Astrocyte of the spinal cord (primary cell): ENCODE data around the gene ATXN1.

Experiments
- DNase-seq: peaks from one replicate; pipeline ENCODE4 v3.0.0; 2011; ENCODE audit warnings: low read depth, low spot score
- H3K4me3 ChIP-seq: 2 replicates; pipeline ENCODE4 v1.5.1; 2011; ENCODE audit warnings: low read depth, mild to moderate bottlenecking, low read length, moderate library complexity
- in situ Hi-C: cut with HindIII; loops from 2 replicates; pipeline ENCODE4 v1.10.0; 2017; ENCODE audit warnings: low sequenced_read_pairs
- TF ChIP-seq, protein P1 (sequence below): IDR thresholded peaks from 2 replicates; pipeline ENCODE4 v1.5.1; 2012; ENCODE audit warnings: low read depth, mild to moderate bottlenecking, low read length, inconsistent platforms

The ATXN1 gene

GRCh38 chr6:16700202-16700915 lies 60.9 kb downstream of the ATXN1 start:
- TF ChIP-seq, protein P1, sequence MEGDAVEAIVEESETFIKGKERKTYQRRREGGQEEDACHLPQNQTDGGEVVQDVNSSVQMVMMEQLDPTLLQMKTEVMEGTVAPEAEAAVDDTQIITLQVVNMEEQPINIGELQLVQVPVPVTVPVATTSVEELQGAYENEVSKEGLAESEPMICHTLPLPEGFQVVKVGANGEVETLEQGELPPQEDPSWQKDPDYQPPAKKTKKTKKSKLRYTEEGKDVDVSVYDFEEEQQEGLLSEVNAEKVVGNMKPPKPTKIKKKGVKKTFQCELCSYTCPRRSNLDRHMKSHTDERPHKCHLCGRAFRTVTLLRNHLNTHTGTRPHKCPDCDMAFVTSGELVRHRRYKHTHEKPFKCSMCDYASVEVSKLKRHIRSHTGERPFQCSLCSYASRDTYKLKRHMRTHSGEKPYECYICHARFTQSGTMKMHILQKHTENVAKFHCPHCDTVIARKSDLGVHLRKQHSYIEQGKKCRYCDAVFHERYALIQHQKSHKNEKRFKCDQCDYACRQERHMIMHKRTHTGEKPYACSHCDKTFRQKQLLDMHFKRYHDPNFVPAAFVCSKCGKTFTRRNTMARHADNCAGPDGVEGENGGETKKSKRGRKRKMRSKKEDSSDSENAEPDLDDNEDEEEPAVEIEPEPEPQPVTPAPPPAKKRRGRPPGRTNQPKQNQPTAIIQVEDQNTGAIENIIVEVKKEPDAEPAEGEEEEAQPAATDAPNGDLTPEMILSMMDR, result no peak
- peak overlapping the region; percentile 1 for H3K4me3 ChIP-seq
- in situ Hi-C loops, result no loop called here
- DNase-seq, result peak; percentile 43

GRCh38 chr6:16698997-16699868 lies 62.0 kb downstream of the ATXN1 start:
- TF ChIP-seq, protein P1, result no peak
- in situ Hi-C loops, result no loop called here
- peak; percentile 58 for DNase-seq
- H3K4me3 ChIP-seq, result no peak overlapping the region

GRCh38 chr6:16698162-16698533 lies 63.1 kb downstream of the ATXN1 start:
- in situ Hi-C loops, result no loop called here
- TF ChIP-seq, protein P1, result no peak
- no peak overlapping the region for H3K4me3 ChIP-seq
- DNase-seq, result no peak

- in situ Hi-C loops, result no loop called here
- no peak for DNase-seq
- TF ChIP-seq, protein P1, result no peak
- H3K4me3 ChIP-seq, result no peak overlapping the region
These were observed 63.7 kb downstream of the ATXN1 start for GRCh38 chr6:16697437-16698161.

DNA sequence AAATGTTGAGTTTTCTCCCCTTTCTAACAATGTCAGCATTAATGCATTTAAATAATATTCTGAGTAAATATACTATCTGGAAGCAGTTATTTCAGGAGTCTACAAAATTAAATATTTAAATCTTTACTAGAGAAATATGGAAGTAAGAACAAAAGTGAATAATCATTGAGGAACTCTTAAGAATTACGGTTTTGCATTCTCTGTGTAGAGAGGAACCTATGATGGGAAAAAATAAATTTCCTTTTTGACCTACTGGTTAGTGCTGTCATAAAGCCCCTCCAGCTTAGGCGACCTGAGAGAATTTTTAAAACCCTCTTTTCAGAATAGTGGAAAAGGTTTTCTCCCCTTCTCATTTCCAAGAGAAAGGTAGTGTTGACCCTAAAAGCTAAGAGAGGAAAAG lies 64.8 kb downstream of the ATXN1 start:
- DNase-seq, result no peak
- TF ChIP-seq, protein P1, result no peak
- in situ Hi-C loops, result no loop called here
- H3K4me3 ChIP-seq, result no peak overlapping the region

GRCh38 chr6:16694781-16695578 lies 66.3 kb downstream of the ATXN1 start:
- no peak overlapping the region for H3K4me3 ChIP-seq
- DNase-seq, result no peak
- TF ChIP-seq, protein P1, result no peak
- in situ Hi-C loops, result no loop called here
